HG02981 (cell line): Measurements from ENCODE around the gene MORN4.

Experiments
- ATAC-seq: cut with Tn5 transposase; IDR thresholded peaks from one replicate; pipeline ENCODE4 v1.9.1; 2021; ENCODE audit warnings: mild to moderate bottlenecking, moderate library complexity; ENCODE audit not compliant: unreplicated experiment

The MORN4 gene

GRCh38 chr10:97575127-97575668 lies 58.1 kb downstream of the MORN4 start:
- ATAC-seq: no peak

- ATAC-seq: no peak
Measured at GRCh38 chr10:97574374-97575126, 58.8 kb downstream of the MORN4 start.

GRCh38 chr10:97573672-97574071 lies 59.6 kb downstream of the MORN4 start:
- ATAC-seq: no peak

GRCh38 chr10:97573021-97573420 lies 60.3 kb downstream of the MORN4 start:
- no peak for ATAC-seq

- ATAC-seq: peak; percentile 79
Measured at GRCh38 chr10:97572214-97572989, 60.9 kb downstream of the MORN4 start, which contains the start of gene ANKRD2. Gene ANKRD2 (plus strand): TSS chr10:97572779. CDS start chr10:97572789, 10 bp downstream.

- no peak for ATAC-seq
Measured at GRCh38 chr10:97571622-97572021, 61.7 kb downstream of the MORN4 start.

GRCh38 chr10:97570789-97571471 lies 62.4 kb downstream of the MORN4 start:
- no peak for ATAC-seq

GRCh38 chr10:97570146-97570788 lies 63.0 kb downstream of the MORN4 start:
- no peak for ATAC-seq

GRCh38 chr10:97567891-97568290 lies 65.4 kb downstream of the MORN4 start:
- ATAC-seq: no peak

GRCh38 chr10:97566336-97566996 lies 66.8 kb downstream of the MORN4 start:
- ATAC-seq: no peak

- no peak for ATAC-seq
Measured at GRCh38 chr10:97564776-97565175, 68.5 kb downstream of the MORN4 start.
